IPS-18a (cell line): ENCODE data around the gene CLIP3.
"Not testable (repeated sequence)": the region's sequence is repeated elsewhere in the genome, so short reads cannot be mapped to it uniquely, and the experiment has no call there.

Source experiments
- H3K27ac ChIP-seq: one replicate; pipeline ENCODE4 v1.5.1; 2013; ENCODE audit warnings: low read length
- H3K27me3 ChIP-seq: one replicate; pipeline ENCODE4 v1.6.1; 2013; ENCODE audit warnings: mild to moderate bottlenecking, low read length; ENCODE audit not compliant: control insufficient read depth, insufficient read depth
- H3K36me3 ChIP-seq: one replicate; pipeline ENCODE4 v1.6.1; 2013; ENCODE audit warnings: low read depth, low read length; ENCODE audit not compliant: control insufficient read depth
- H3K4me1 ChIP-seq: one replicate; pipeline ENCODE4 v1.6.1; 2013; ENCODE audit warnings: low read depth, low read length; ENCODE audit not compliant: control insufficient read depth
- H3K4me3 ChIP-seq: one replicate; pipeline ENCODE4 v1.5.1; 2013; ENCODE audit warnings: low read length
- H3K9ac ChIP-seq: one replicate; pipeline ENCODE4 v1.6.1; 2013; ENCODE audit warnings: mild to moderate bottlenecking, low read length, moderate library complexity
- H3K9me3 ChIP-seq: one replicate; pipeline ENCODE4 v1.6.1; 2013; ENCODE audit warnings: low read depth, low read length; ENCODE audit not compliant: control insufficient read depth

The CLIP3 gene

GRCh38 chr19:36032251-36033104, at the start of gene CLIP3:
Gene CLIP3, minus strand, starts transcription at chr19:36032873. Its CDS starts 516 bp downstream, at chr19:36032357.
- no peaks in the 10 kb centered on the region for H3K4me1 ChIP-seq
- H3K9ac ChIP-seq = peak within 1 kb of the TSS; percentile 32
- H3K9me3 ChIP-seq = no peaks in the 10 kb centered on the region
- no peak within 1 kb of the TSS for H3K27ac ChIP-seq
- H3K4me3 ChIP-seq = peak within 1 kb of the TSS; percentile 78
- H3K27me3 ChIP-seq = no peaks in the 10 kb centered on the region
- no peaks in the 10 kb centered on the region for H3K36me3 ChIP-seq

- no peaks in the 10 kb centered on the region for H3K9me3 ChIP-seq
- no peak overlapping the region for H3K4me3 ChIP-seq
- H3K27ac ChIP-seq = no peak overlapping the region
- H3K36me3 ChIP-seq = peaks cover 77% of the 10 kb centered on the region
- no peaks in the 10 kb centered on the region for H3K4me1 ChIP-seq
- no peak overlapping the region for H3K9ac ChIP-seq
- no peaks in the 10 kb centered on the region for H3K27me3 ChIP-seq
Measured at GRCh38 chr19:36081894-36082293, 49.2 kb upstream of the CLIP3 start.

- H3K9ac ChIP-seq = no peak overlapping the region
- H3K9me3 ChIP-seq = no peaks in the 10 kb centered on the region
- H3K4me3 ChIP-seq = no peak overlapping the region
- H3K27me3 ChIP-seq = no peaks in the 10 kb centered on the region
- H3K4me1 ChIP-seq = no peaks in the 10 kb centered on the region
- peaks cover 72% of the 10 kb centered on the region for H3K36me3 ChIP-seq
- H3K27ac ChIP-seq = no peak overlapping the region
Measured at GRCh38 chr19:36081385-36081784, 48.7 kb upstream of the CLIP3 start.

GRCh38 chr19:36079389-36079945, 46.8 kb upstream of the CLIP3 start:
- H3K36me3 ChIP-seq = peaks cover 68% of the 10 kb centered on the region
- H3K27ac ChIP-seq = no peak overlapping the region
- H3K27me3 ChIP-seq = no peaks in the 10 kb centered on the region
- no peak overlapping the region for H3K4me3 ChIP-seq
- no peaks in the 10 kb centered on the region for H3K4me1 ChIP-seq
- H3K9me3 ChIP-seq = no peaks in the 10 kb centered on the region
- no peak overlapping the region for H3K9ac ChIP-seq

GRCh38 chr19:36073121-36073876, 40.6 kb upstream of the CLIP3 start:
- no peak overlapping the region for H3K9ac ChIP-seq
- no peak overlapping the region for H3K27ac ChIP-seq
- no peaks in the 10 kb centered on the region for H3K27me3 ChIP-seq
- H3K9me3 ChIP-seq = no peaks in the 10 kb centered on the region
- H3K4me3 ChIP-seq = no peak overlapping the region
- no peaks in the 10 kb centered on the region for H3K4me1 ChIP-seq
- H3K36me3 ChIP-seq = peaks cover 62% of the 10 kb centered on the region

GRCh38 chr19:36072081-36072480, 39.4 kb upstream of the CLIP3 start:
- Histone ChIP-seq H3K4me1 (no peaks in the 10 kb centered on the region), H3K27ac (no peak overlapping the region), H3K9me3 (no peaks in the 10 kb centered on the region), H3K36me3 (peaks cover 63% of the 10 kb centered on the region), H3K4me3 (no peak overlapping the region), H3K27me3 (no peaks in the 10 kb centered on the region), H3K9ac (no peak overlapping the region)

GRCh38 chr19:36068810-36069499, 36.3 kb upstream of the CLIP3 start:
- not testable (repeated sequence) for H3K4me3 ChIP-seq, H3K27ac ChIP-seq, H3K4me1 ChIP-seq, H3K9ac ChIP-seq, H3K27me3 ChIP-seq, H3K9me3 ChIP-seq
- peaks cover 70% of the 10 kb centered on the region for H3K36me3 ChIP-seq

GRCh38 chr19:36067681-36068080, 35.0 kb upstream of the CLIP3 start:
- Histone ChIP-seq H3K4me1 (no peaks in the 10 kb centered on the region), H3K27me3 (no peaks in the 10 kb centered on the region), H3K9ac (no peak overlapping the region), H3K27ac (no peak overlapping the region), H3K9me3 (no peaks in the 10 kb centered on the region), H3K4me3 (no peak overlapping the region), H3K36me3 (peaks cover 65% of the 10 kb centered on the region)

- no peak overlapping the region for H3K27ac ChIP-seq
- H3K9me3 ChIP-seq = no peaks in the 10 kb centered on the region
- no peaks in the 10 kb centered on the region for H3K27me3 ChIP-seq
- peaks cover 66% of the 10 kb centered on the region for H3K36me3 ChIP-seq
- no peaks in the 10 kb centered on the region for H3K4me1 ChIP-seq
- H3K9ac ChIP-seq = no peak overlapping the region
- no peak overlapping the region for H3K4me3 ChIP-seq
Measured at GRCh38 chr19:36064826-36065225, 32.2 kb upstream of the CLIP3 start.

- no peak overlapping the region for H3K27ac ChIP-seq
- H3K4me3 ChIP-seq = no peak overlapping the region
- peaks cover 54% of the 10 kb centered on the region for H3K36me3 ChIP-seq
- no peaks in the 10 kb centered on the region for H3K9me3 ChIP-seq
- H3K4me1 ChIP-seq = no peaks in the 10 kb centered on the region
- H3K27me3 ChIP-seq = no peaks in the 10 kb centered on the region
- H3K9ac ChIP-seq = no peak overlapping the region
Measured at GRCh38 chr19:36061367-36061766, 28.7 kb upstream of the CLIP3 start.

GRCh38 chr19:36060430-36060829, 27.8 kb upstream of the CLIP3 start:
- H3K27me3 ChIP-seq = no peaks in the 10 kb centered on the region
- H3K9ac ChIP-seq = no peak overlapping the region
- H3K4me1 ChIP-seq = peaks cover 3% of the 10 kb centered on the region
- H3K4me3 ChIP-seq = no peak overlapping the region
- peaks cover 44% of the 10 kb centered on the region for H3K36me3 ChIP-seq
- H3K27ac ChIP-seq = no peak overlapping the region
- no peaks in the 10 kb centered on the region for H3K9me3 ChIP-seq
